ENCODE results near the gene SMAD9. TPM values are rescaled to one million over a fixed set of nuclear protein-coding genes. Genes with fewer than 3 reads are reported as not detected.
A peak's percentile ranks its signal among the peaks of the same experiment; 100 is the strongest.

Gene SMAD9
- total RNA-seq, 1 experiment from 2014 or later: 0.87 TPM

DNA sequence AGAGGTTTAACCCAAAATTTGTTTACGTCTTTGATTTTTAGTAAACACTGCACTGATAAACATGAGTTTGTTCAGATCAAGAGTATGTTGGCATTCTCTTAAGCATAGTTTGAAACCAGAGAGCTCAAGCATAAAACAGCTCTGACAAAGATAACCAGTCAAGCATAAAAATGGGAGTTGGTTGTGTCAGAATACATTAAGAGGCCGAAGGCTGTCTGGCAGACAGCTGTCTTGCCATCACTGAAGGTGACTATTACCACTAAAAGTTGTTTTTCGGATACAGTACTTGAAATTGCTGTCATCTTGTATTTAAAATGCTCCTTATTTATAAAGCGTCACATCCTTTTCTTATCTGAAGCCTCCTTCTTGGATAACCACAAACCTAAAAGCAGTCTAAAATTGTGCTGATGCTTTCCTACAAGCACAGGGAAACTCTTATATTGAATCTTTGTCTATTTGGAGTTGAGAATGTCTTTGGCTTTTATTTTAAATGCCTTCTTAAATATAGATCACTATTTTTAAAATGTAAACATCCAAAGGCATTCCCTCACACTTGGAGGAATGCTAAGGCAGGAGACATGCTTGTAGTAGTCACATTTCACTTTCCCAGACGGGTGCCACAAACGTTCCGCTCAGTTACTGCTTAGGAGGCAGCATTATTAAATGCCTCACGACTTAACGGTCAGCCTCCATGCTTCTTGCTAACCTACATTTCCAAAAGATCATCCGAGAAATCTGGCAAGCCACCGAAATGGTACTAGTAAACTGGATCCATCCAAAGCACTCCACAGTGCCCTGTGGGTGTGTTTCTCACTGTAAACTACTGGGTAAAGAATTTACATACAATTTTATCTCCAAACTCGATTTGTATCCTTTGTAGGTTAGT is 1.5 kb downstream of the SMAD9 start:
- TF ChIP-seq, protein P1, sequence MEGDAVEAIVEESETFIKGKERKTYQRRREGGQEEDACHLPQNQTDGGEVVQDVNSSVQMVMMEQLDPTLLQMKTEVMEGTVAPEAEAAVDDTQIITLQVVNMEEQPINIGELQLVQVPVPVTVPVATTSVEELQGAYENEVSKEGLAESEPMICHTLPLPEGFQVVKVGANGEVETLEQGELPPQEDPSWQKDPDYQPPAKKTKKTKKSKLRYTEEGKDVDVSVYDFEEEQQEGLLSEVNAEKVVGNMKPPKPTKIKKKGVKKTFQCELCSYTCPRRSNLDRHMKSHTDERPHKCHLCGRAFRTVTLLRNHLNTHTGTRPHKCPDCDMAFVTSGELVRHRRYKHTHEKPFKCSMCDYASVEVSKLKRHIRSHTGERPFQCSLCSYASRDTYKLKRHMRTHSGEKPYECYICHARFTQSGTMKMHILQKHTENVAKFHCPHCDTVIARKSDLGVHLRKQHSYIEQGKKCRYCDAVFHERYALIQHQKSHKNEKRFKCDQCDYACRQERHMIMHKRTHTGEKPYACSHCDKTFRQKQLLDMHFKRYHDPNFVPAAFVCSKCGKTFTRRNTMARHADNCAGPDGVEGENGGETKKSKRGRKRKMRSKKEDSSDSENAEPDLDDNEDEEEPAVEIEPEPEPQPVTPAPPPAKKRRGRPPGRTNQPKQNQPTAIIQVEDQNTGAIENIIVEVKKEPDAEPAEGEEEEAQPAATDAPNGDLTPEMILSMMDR (conservative IDR thresholded peaks at IDR 0.05; ENCODE audit: low read depth, low read length): no peak
- TF ChIP-seq EZH2phosphoT487 (IDR thresholded peaks at IDR 0.05; ENCODE audit: borderline replicate concordance, low read length) (no peak), EZH2 (IDR thresholded peaks at IDR 0.05; ENCODE audit: low read length, unreplicated experiment) (no peak)

DNA sequence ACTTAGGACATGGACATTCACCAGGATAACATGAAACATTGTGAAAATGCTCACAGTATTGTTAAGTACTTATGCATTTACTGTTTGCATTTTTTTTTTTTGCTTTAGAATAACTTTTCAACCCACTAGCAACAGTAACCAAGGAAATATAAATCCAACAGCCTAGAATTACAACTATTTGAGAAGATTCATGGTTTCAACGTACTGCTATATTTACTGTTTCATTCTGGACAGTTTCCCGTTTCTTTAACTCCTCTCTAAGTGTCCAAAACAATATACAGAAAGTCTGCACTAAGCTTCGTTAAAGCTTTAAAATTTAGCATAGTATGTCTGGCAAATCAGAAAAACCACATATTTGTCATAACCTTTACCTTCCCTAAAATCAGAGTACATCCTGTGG is 2.7 kb downstream of the SMAD9 start:
- Histone ChIP-seq H3K36me3 (ENCODE audit: low read depth, low read length) (no peaks in the 10 kb centered on the region), H2AFZ (ENCODE audit: low read length) (no peak overlapping the region), H3K9ac (ENCODE audit: low read length) (no peak overlapping the region), H3K79me2 (ENCODE audit: low read length) (no peaks in the 10 kb centered on the region), H3K27me3 (ENCODE audit: low read length) (no peaks in the 10 kb centered on the region; the same call in 1 of the 2 replicates), H3K4me1 (ENCODE audit: insufficient read depth, low read length) (peaks cover 9% of the 10 kb centered on the region), H4K20me1 (ENCODE audit: low read length) (no peaks in the 10 kb centered on the region), H3K27ac (ENCODE audit: low read length) (no peak overlapping the region), H3K9me3 (ENCODE audit: low read length) (no peaks in the 10 kb centered on the region), H3K4me2 (ENCODE audit: low read length) (no peak overlapping the region), H3K9me2 (replicated peaks; ENCODE audit: low read length) (no peaks in the 10 kb centered on the region), H3F3A (ENCODE audit: low read length, unreplicated experiment) (no peaks in the 10 kb centered on the region), H3K4me3 (ENCODE audit: low read length) (no peak overlapping the region)
- intact Hi-C loops (cut with micrococcal nuclease): no loop called here
- DNase-seq: no peak
- CTCF ChIA-PET: no interaction called here
- TF ChIP-seq, protein P1 (conservative IDR thresholded peaks at IDR 0.05; ENCODE audit: low read depth, low read length): no peak
- TF ChIP-seq EZH2 (IDR thresholded peaks at IDR 0.05; ENCODE audit: low read length, unreplicated experiment) (no peak), EZH2phosphoT487 (IDR thresholded peaks at IDR 0.05; ENCODE audit: borderline replicate concordance, low read length) (no peak)
- no TSS peak for BruUV-seq (replicated peaks)
- no peak for ATAC-seq
- POLR2A ChIA-PET (ENCODE audit: unreplicated experiment): no interaction called here

More for the DNA sequence above, 1.5 kb downstream of the SMAD9 start:
- Histone ChIP-seq H4K20me1 (ENCODE audit: low read length) (no peaks in the 10 kb centered on the region), H3K27me3 (ENCODE audit: low read length) (no peaks in the 10 kb centered on the region; the same call in 1 of the 2 replicates), H2AFZ (ENCODE audit: low read length) (peak overlapping the region; percentile 90), H3K27ac (ENCODE audit: low read length) (no peak overlapping the region), H3K9me3 (ENCODE audit: low read length) (no peaks in the 10 kb centered on the region), H3K79me2 (ENCODE audit: low read length) (no peaks in the 10 kb centered on the region), H3K9ac (ENCODE audit: low read length) (no peak overlapping the region), H3K9me2 (replicated peaks; ENCODE audit: low read length) (no peaks in the 10 kb centered on the region), H3K4me1 (ENCODE audit: insufficient read depth, low read length) (peaks cover 4% of the 10 kb centered on the region; the same call in 1 of the 2 replicates), H3K4me3 (ENCODE audit: low read length) (peak overlapping the region; percentile 78), H3K36me3 (ENCODE audit: low read depth, low read length) (no peaks in the 10 kb centered on the region), H3F3A (ENCODE audit: low read length, unreplicated experiment) (no peaks in the 10 kb centered on the region), H3K4me2 (ENCODE audit: low read length) (peak overlapping the region; percentile 98)
- ChIA-PET POLR2A (ENCODE audit: unreplicated experiment) (no interaction called here), CTCF (no interaction called here)
- ATAC-seq: no peak
- intact Hi-C loops (cut with micrococcal nuclease): no loop called here
- DNase-seq: no peak
- TSS peak; percentile 46 for BruUV-seq (replicated peaks)
